ENCODE data around the gene DRD2.

Gene DRD2

DNA sequence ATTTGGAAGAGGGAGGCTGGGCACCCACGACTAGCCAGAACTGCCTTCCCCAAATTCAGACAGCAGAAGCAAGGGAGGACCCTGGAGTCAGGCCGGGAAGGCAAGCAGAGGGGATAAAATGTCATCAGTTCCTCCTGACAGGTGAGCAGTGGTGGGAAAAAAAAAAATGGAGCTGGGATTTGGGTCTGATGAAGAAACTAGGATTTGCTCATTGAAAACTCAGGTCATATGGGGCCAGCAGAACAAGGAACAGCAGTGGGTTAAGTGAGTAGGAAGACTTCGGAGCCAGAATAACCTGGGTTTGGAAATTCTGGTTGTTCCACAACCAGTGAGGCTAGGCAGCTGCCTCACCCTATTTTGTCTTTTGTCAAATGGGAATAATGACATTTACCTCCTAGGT lies 28.9 kb upstream of the DRD2 start:
- Mint-ChIP-seq H3K36me3 (ENCODE audit: low read depth) (no peaks in the 10 kb centered on the region), H3K4me1 (ENCODE audit: low read depth) (no peaks in the 10 kb centered on the region), H3K27ac (no peak overlapping the region), H3K9me3 (no peaks in the 10 kb centered on the region), H3K4me3 (no peak overlapping the region), H3K27me3 (peaks cover 7% of the 10 kb centered on the region)
- intact Hi-C loops (cut with micrococcal nuclease) = no loop called here

- Mint-ChIP-seq H3K4me1 (ENCODE audit: low read depth) (no peaks in the 10 kb centered on the region), H3K9me3 (no peaks in the 10 kb centered on the region), H3K36me3 (ENCODE audit: low read depth) (no peaks in the 10 kb centered on the region), H3K4me3 (no peak overlapping the region), H3K27ac (no peak overlapping the region), H3K27me3 (peaks cover 3% of the 10 kb centered on the region)
- intact Hi-C loops (cut with micrococcal nuclease) = no loop called here
Measured at GRCh38 chr11:113497066-113497910, 22.1 kb upstream of the DRD2 start.

DNA sequence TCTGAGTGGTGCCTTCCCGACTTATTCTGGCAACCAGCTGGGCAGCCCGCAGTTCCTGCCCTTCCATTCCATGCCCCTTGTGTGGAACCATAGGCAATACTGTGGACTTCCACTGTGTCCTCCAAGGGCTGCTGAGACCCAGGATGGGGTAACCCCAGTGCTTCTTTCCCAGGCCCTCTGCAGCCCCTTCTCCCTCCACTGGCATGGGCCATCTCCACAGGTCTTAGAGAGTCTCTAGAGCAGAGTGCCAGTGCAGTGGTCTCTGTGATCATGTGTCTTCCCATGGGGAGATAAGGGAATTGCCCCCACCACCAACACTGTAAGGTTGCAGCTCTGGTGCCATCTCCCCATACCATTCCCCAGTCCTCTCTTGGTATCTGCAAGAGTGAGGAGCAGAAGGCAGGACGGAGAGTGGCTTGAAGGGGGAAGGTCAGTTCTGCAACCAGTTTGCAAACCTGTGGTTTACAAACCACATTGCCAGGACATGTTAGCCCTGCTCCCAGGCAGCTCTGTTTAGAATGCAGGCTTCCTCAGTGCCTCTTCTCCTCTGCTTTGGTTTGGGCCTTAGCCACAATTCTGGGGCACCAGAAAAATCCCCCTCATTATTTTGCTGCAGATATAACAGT lies 20.9 kb upstream of the DRD2 start:
- no peaks in the 10 kb centered on the region for H3K4me1 Mint-ChIP-seq (ENCODE audit: low read depth)
- intact Hi-C loops (cut with micrococcal nuclease) = no loop called here
- H3K4me3 Mint-ChIP-seq = no peak overlapping the region
- H3K9me3 Mint-ChIP-seq = no peaks in the 10 kb centered on the region
- no peak overlapping the region for H3K27ac Mint-ChIP-seq
- no peaks in the 10 kb centered on the region for H3K36me3 Mint-ChIP-seq (ENCODE audit: low read depth)
- H3K27me3 Mint-ChIP-seq = peaks cover 3% of the 10 kb centered on the region

DNA sequence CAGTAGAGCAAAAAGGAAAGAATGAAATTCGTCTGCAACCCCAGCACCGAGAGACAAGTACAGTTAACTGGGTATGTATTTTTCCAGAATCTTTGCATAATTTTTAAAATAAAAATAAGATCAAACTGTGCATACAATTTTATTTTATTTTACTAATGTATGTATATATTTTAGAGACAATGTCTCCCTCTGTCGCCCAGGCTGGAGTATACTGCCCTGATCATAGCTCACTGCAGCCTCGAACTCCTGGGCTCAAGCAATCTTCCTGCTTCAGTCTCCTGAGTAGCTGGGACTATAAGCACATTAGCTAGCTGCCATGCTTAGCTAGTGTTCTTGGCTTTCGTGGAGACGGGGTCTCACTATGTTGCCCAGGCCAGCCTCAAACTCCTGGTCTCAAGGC lies 18.8 kb upstream of the DRD2 start:
- no peaks in the 10 kb centered on the region for H3K4me1 Mint-ChIP-seq (ENCODE audit: low read depth)
- intact Hi-C loops (cut with micrococcal nuclease) = no loop called here
- H3K9me3 Mint-ChIP-seq = no peaks in the 10 kb centered on the region

GRCh38 chr11:113493206-113493605 lies 18.0 kb upstream of the DRD2 start:
- no peaks in the 10 kb centered on the region for H3K4me1 Mint-ChIP-seq (ENCODE audit: low read depth)
- no peak overlapping the region for H3K27ac Mint-ChIP-seq
- H3K27me3 Mint-ChIP-seq = peaks cover 2% of the 10 kb centered on the region
- no peak overlapping the region for H3K4me3 Mint-ChIP-seq
- H3K36me3 Mint-ChIP-seq (ENCODE audit: low read depth) = no peaks in the 10 kb centered on the region
- H3K9me3 Mint-ChIP-seq = no peaks in the 10 kb centered on the region
- intact Hi-C loops (cut with micrococcal nuclease) = no loop called here

More for the DNA sequence above, 18.8 kb upstream of the DRD2 start:
- H3K4me3 Mint-ChIP-seq = no peak overlapping the region
- H3K27me3 Mint-ChIP-seq = peaks cover 2% of the 10 kb centered on the region
- no peaks in the 10 kb centered on the region for H3K36me3 Mint-ChIP-seq (ENCODE audit: low read depth)
- H3K27ac Mint-ChIP-seq = no peak overlapping the region

DNA sequence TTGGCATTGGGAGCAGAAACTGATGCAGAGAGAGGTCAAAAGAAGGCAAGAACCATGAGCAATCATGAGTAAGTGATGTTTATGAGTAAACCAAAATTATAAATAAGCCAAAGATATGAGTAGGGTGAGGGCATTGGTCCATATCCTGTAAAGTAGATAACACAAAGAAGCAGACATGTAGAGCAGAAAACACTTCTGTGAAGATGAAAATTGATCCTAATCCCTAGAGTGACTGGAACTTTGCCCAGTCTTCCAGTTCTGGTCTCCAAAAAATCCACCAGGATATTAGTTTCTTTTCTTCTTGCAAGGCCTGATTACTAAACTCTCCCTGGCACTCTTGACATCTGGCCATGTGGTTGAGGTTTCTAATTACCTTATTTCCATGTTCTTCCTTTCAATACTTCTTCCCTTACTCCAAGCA lies 13.7 kb upstream of the DRD2 start:
- Mint-ChIP-seq H3K36me3 (ENCODE audit: low read depth) (no peaks in the 10 kb centered on the region), H3K27ac (no peak overlapping the region), H3K4me3 (no peak overlapping the region), H3K4me1 (ENCODE audit: low read depth) (no peaks in the 10 kb centered on the region), H3K9me3 (no peaks in the 10 kb centered on the region), H3K27me3 (no peaks in the 10 kb centered on the region)
- intact Hi-C loops (cut with micrococcal nuclease) = no loop called here

DNA sequence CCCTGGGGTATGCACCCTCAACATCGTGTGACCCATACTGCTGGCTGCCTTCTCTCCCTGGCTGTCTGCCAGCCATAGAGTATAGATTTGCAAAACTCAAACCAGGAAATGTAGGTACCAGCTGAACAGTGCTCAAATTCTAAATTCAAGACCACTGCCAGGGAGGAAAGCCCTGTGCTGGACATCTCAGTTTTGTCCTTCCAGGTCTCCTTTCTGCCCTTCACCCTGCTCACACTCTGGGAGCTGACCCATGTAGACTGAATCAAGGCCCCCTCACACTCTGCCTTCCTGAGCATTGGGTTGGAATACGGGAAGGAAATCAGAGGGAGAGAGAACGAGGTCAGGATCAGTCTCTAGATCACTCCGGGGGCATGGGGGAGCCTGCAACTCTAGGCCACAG lies 12.4 kb upstream of the DRD2 start:
- Mint-ChIP-seq H3K36me3 (ENCODE audit: low read depth) (no peaks in the 10 kb centered on the region), H3K27me3 (no peaks in the 10 kb centered on the region), H3K4me3 (no peak overlapping the region), H3K27ac (no peak overlapping the region), H3K9me3 (no peaks in the 10 kb centered on the region), H3K4me1 (ENCODE audit: low read depth) (no peaks in the 10 kb centered on the region)
- intact Hi-C loops (cut with micrococcal nuclease) = no loop called here

DNA sequence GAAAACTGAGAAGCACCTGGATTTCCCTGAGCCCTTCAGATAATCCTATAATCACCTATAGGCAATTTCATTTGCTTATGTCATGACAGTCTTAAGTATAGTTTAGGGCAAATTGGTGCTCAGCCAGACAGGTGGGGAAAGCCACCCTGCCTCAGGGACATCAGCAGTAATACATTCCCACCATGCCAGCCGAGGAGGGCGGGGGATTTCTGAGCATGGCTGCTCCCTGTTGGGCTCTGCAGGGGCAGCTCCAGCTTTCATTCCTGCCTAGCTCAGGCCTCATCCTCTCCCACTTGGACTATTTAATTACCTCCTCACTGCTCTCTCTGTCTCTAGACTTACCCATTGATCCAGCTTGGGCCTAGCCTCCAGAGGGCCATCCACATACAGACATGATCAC lies 9.0 kb upstream of the DRD2 start:
- no peaks in the 10 kb centered on the region for H3K4me1 Mint-ChIP-seq (ENCODE audit: low read depth)
- H3K9me3 Mint-ChIP-seq = no peaks in the 10 kb centered on the region
- no peaks in the 10 kb centered on the region for H3K36me3 Mint-ChIP-seq (ENCODE audit: low read depth)
- no peak overlapping the region for H3K27ac Mint-ChIP-seq
- H3K4me3 Mint-ChIP-seq = no peak overlapping the region
- intact Hi-C loops (cut with micrococcal nuclease) = no loop called here
- peaks cover 3% of the 10 kb centered on the region for H3K27me3 Mint-ChIP-seq

GRCh38 chr11:113481672-113482071 lies 6.5 kb upstream of the DRD2 start:
- Mint-ChIP-seq H3K4me1 (ENCODE audit: low read depth) (no peaks in the 10 kb centered on the region), H3K9me3 (no peaks in the 10 kb centered on the region), H3K36me3 (ENCODE audit: low read depth) (no peaks in the 10 kb centered on the region), H3K27me3 (peaks cover 21% of the 10 kb centered on the region), H3K27ac (no peak overlapping the region), H3K4me3 (no peak overlapping the region)
- intact Hi-C loops (cut with micrococcal nuclease) = no loop called here

- peaks cover 26% of the 10 kb centered on the region for H3K27me3 Mint-ChIP-seq
- no peak overlapping the region for H3K27ac Mint-ChIP-seq
- H3K9me3 Mint-ChIP-seq = no peaks in the 10 kb centered on the region
- H3K36me3 Mint-ChIP-seq (ENCODE audit: low read depth) = no peaks in the 10 kb centered on the region
- H3K4me3 Mint-ChIP-seq = no peak overlapping the region
- no peaks in the 10 kb centered on the region for H3K4me1 Mint-ChIP-seq (ENCODE audit: low read depth)
- intact Hi-C loops (cut with micrococcal nuclease) = no loop called here
Measured at GRCh38 chr11:113481226-113481625, 6.0 kb upstream of the DRD2 start.

- no peak overlapping the region for H3K4me3 Mint-ChIP-seq
Measured at GRCh38 chr11:113477321-113477720, 2.1 kb upstream of the DRD2 start.

DNA sequence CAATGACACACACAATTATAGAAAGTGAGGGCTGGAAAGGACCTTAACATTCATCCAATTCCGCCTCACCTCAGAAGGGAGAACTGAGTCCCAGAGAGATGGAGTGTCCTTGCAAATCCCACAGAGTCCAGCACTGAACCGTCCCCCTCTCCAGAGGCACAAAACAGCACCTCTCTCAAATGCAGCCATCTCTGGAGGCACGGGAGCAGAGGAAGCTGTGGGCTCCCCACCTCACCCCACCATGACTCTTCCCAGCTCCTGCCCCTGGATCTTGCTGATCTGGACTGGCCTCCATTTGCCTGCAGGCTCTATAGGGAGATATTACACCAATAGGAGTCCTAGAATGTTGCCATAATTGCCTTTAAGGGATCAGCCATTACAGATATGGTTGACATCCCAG lies 1.4 kb upstream of the DRD2 start:
- intact Hi-C loops (cut with micrococcal nuclease) = no loop called here
- H3K27ac Mint-ChIP-seq = no peak overlapping the region
- no peaks in the 10 kb centered on the region for H3K36me3 Mint-ChIP-seq (ENCODE audit: low read depth)
- no peaks in the 10 kb centered on the region for H3K9me3 Mint-ChIP-seq
- H3K4me1 Mint-ChIP-seq (ENCODE audit: low read depth) = no peaks in the 10 kb centered on the region
- H3K4me3 Mint-ChIP-seq = no peak overlapping the region
- peaks cover 61% of the 10 kb centered on the region for H3K27me3 Mint-ChIP-seq

More at GRCh38 chr11:113477321-113477720, 2.1 kb upstream of the DRD2 start:
- Mint-ChIP-seq H3K4me1 (ENCODE audit: low read depth) (no peaks in the 10 kb centered on the region), H3K27ac (no peak overlapping the region), H3K36me3 (ENCODE audit: low read depth) (no peaks in the 10 kb centered on the region), H3K27me3 (peaks cover 55% of the 10 kb centered on the region), H3K9me3 (no peaks in the 10 kb centered on the region)
- intact Hi-C loops (cut with micrococcal nuclease) = no loop called here

DNA sequence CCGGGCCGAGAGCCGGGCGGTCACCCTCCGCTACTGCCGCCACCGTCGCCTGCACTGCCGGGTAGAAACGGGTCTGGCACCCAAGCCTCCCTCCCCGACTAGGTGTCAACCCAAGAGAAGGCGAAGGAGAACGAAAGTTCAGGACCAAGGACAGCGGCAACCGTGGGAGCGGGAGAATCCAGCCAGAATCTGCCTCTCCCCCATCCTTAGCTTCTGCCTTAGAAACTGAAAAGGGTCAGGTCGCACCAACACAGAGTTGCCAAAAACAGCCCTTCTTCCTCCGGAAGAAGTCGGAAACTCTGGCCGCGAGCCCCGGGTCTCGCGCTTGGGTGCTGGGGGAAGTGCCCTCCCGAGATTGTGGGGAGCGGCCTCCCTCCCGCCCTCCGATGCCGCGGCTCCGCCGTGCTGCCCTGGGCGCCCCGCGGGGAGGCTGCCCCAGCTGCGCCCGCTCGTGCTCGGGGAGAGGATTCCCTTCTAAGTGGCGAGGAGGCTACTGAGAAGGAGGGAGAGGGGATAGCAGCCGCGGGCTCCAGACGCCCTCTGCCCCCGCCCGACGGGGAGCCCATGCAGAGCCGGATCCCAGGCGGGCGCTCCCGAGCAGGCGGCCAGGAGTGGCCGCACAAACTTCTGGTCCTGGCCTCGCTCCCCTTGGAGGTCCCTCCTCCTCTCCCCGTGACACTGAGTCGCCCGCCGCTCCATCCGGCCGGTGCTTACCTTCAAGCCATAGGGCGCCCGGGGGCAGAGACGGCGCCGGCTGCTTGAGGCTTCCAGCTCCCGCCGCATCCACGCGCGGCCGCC lies 637 bp downstream of the DRD2 start:
- intact Hi-C loops (cut with micrococcal nuclease) = no loop called here
- no peak overlapping the region for H3K27ac Mint-ChIP-seq
- no peaks in the 10 kb centered on the region for H3K4me1 Mint-ChIP-seq (ENCODE audit: low read depth)
- H3K4me3 Mint-ChIP-seq = no peak overlapping the region
- no peaks in the 10 kb centered on the region for H3K9me3 Mint-ChIP-seq
- H3K36me3 Mint-ChIP-seq (ENCODE audit: low read depth) = no peaks in the 10 kb centered on the region
- peaks cover 59% of the 10 kb centered on the region for H3K27me3 Mint-ChIP-seq

DNA sequence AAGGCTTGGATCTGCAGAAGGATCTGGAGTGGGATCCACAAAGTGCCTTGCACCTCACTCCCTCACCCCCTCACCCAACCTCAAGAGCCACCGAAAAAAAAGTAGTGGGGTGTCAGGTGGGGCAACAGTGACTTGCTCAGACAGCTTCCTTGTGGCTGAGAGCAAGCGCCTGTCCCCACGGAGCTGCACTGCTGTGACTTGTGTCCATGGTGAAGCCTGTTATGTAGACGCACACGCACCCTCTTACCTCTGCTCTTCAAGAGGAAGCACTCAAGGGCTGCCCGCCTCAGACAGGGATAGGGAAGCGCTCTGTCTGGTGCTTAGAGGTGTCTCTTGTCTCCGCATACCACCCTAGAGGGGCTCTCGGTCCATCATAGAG lies 1.2 kb downstream of the DRD2 start:
- Mint-ChIP-seq H3K36me3 (ENCODE audit: low read depth) (no peaks in the 10 kb centered on the region), H3K4me1 (ENCODE audit: low read depth) (no peaks in the 10 kb centered on the region), H3K9me3 (no peaks in the 10 kb centered on the region), H3K27ac (no peak overlapping the region), H3K4me3 (no peak overlapping the region), H3K27me3 (peaks cover 57% of the 10 kb centered on the region)
- intact Hi-C loops (cut with micrococcal nuclease) = no loop called here

Data from dendritic cell treated with granulocyte-macrophage colony-stimulating factor and Interleukin-4, amounts not matched to agents 40 ng/mL and 50 ng/mL, for 4 days (primary cell).